IPS-11a (cell line): ENCODE data around the gene AMIGO2.

Experiments used
- H3K4me3 ChIP-seq: one replicate; pipeline ENCODE4 v1.5.1; 2013; ENCODE audit warnings: low read depth, low read length, control low read depth

Gene AMIGO2

DNA sequence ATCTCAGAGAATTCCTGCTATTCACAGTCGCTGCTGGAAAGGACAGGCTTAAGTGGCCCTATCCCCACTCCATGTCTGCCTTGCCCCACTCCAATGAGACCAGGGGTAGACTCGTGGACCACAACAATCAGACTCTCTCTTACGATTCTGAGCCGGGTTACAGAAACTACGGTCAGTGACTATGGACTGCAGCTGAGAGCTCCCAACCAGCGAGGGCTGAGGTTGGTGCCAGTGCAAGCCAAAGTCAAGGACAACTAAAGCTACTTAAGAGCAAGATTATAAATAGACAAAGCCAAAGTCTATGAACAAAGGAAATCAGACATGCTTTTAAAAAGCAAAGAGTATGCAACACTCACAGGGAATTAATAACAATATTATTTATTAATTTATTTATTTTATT, 18.3 kb upstream of the AMIGO2 start:
- no peak overlapping the region for H3K4me3 ChIP-seq

DNA sequence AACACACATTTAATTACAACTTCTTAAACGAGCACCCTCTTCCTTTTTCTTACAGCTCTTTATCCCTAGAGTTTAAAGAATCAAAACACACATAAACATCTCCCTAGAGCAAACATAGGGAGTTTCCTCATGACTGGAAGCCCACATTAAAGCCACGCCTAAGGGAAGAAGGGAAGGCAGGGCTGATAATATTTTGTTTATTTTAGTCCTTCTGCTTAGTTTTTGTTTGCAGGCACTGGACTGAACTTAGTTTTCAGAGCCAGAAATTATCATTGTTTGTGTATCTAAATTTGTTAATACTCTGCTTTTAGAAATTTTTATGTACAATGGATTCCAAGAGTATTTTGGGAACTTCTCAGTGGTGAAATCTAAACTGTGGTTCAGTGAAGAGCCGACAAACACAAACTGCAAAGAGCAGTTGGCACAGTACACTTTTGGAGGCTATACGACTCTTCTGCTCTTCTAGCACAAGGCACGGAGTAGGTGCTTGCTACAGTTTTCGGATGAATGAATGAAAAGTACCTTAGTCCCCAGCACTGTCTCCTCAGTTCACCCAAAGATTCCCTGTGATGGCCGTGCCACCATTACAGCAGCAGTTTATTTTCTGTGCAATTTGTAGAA, 17.6 kb upstream of the AMIGO2 start:
- no peak overlapping the region for H3K4me3 ChIP-seq

DNA sequence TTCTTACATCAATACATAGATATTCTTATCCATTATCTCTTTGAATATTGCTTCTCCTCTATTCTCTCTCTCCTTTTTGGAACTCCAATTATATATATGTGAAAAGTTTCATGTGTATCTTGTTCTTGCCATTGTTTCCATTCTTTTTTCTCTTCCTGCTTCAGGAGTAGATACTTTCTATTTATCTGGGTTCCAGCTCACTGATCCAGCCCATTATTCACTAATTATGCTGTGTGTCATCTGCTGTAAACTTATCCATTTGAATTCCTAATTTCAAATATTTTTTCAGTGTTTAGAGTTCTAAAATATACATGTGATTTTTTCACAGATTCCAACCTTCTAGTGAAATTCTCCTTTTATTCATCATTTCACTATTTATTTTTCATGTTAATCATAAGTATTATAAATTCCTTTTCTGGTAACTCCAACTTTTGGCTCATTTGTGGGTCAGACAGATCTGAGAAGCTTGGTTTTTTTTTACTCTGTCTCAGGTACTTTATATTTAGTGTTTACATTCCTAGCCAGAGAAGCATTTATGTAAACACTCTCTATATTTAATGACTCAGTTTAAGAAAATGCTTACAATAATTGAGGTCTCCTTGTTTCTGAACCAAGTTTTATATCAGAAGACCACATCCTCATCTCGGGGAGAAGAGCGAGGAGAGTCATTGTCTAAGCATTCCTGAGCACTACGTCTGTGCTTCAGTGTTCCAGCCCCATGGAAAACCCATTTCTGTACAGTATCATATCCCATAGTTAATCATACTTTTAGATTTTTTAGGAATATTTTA, 15.9 kb upstream of the AMIGO2 start:
- H3K4me3 ChIP-seq: no peak overlapping the region

DNA sequence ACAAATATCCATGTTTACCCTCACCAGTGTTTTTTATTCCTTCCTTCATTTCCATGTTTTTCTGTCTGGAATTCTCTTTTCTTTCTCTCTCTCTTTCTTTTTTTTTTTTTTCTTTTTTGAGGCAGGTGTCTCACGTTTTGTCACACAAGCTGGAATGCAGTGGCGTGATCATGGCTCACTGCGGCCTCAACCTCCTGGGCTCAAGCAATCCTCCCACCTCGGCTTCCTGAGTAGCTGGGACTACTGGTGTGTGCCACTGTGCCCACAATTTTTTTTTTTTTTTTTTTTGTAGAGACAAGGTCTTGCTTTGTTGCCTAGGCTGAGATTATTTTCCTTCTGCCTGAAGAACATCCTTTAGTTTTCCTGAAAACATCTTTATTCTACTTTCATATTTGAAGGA, 15.0 kb upstream of the AMIGO2 start:
- no peak overlapping the region for H3K4me3 ChIP-seq

DNA sequence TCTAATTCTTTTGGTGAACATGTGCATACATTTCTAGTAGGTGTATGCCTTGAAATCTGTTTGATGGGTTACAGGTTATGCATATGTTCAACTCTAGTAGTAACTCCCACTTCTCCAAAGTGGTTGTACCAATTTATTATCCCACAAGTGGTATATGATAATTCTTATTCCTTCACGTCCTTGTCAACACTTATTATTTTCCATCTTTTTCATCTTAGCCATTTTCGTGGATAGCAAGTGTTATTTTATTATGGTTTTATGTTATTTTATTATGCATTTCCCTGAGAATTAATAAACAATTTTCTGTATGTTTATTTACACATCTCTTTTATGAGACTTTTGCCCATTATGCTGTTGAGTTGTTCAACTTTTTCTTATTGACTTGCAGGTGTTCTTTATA, 11.2 kb upstream of the AMIGO2 start:
- H3K4me3 ChIP-seq: no peak overlapping the region

DNA sequence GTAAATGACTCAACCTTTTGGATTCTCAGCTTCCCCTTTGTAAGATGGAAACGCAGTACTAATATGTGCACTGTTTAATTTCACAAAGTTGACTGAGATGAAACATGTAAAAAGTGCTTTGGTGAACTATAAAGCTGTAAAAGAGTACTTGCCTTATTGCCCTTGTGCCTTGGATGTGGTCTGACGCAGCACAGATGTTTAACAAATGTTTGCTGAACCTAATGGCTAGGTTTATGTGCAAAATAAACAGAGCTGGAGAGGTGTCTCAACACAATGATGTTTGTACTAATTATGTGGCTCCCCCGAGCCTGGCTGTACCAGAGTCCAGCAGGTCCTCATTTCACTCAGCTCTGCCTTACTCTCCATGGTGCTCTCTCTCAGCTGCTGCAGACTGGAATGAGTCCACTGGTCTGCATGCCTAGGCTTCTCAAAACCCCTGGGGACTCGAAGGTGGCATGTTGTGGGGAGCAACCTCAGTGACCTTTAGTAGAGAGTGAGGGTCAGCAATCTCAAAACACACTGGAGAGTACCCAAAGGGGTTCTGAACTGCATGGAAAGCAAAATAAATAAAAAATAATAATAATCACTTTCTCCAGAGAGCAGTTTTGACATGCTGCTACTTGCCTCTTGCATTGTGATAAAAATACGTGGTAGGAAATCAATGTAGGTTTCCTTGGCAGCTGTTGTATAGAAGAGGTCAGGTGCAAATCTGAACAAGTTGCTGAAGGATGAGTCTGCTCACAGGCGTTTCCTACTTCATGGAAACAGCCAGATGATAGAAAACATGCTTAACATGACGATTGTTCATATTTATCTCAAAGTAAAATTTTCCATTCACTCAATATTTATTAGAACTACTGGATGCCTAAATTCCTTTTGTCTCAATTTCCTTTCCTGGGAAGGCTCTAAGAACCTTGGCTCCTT, 8.5 kb upstream of the AMIGO2 start:
- no peak overlapping the region for H3K4me3 ChIP-seq

DNA sequence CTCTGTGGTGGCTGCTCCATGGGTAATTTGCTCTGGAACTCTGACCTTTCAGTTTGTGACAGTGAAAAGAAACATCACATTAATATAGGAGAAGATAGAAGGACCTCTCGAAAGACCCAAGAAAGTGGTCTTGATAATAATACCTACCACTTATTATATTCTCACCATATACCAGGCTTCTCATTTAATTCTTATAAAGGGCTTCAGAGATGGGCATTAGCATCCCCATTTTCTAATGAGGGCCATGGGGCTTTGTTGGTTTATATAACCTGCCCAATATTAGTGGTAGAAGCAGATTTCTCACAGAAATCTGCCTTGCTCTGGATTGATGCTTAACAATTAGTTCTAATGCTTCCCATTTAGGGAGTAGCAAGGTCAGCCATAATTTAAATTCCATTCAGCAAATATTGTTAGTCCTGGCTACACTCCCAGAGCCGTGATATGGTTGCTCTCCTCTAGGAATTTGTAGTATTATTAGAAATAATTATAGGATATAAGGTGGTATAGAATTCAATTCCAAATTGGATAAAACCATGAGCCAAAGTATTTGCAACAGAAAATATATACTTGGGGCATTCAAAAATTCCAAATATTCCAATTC, 7.4 kb upstream of the AMIGO2 start:
- H3K4me3 ChIP-seq: no peak overlapping the region

DNA sequence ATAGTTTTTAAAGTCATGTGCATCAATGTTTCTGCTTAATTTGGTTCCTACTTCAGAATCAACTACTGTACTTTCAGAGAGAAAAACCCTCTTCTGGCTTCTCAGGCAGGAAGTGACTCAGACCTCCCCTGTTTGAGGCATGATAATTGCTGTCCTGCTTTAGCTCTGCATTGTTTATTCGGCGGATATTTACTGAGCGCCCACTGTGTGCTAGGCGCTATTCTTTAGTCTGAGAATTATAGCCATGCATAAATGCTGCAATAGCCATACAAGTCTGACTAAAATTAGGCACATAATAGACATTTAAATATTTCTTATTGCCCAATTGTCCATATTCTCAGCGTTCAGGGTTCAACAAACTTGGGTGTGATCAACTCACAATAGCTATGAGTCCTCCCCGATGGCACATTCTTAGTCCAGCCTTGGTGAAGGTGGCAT, 6.1 kb upstream of the AMIGO2 start:
- no peak overlapping the region for H3K4me3 ChIP-seq

- H3K4me3 ChIP-seq: no peak overlapping the region
Observed at GRCh38 chr12:47084172-47084571, 4.4 kb upstream of the AMIGO2 start.

DNA sequence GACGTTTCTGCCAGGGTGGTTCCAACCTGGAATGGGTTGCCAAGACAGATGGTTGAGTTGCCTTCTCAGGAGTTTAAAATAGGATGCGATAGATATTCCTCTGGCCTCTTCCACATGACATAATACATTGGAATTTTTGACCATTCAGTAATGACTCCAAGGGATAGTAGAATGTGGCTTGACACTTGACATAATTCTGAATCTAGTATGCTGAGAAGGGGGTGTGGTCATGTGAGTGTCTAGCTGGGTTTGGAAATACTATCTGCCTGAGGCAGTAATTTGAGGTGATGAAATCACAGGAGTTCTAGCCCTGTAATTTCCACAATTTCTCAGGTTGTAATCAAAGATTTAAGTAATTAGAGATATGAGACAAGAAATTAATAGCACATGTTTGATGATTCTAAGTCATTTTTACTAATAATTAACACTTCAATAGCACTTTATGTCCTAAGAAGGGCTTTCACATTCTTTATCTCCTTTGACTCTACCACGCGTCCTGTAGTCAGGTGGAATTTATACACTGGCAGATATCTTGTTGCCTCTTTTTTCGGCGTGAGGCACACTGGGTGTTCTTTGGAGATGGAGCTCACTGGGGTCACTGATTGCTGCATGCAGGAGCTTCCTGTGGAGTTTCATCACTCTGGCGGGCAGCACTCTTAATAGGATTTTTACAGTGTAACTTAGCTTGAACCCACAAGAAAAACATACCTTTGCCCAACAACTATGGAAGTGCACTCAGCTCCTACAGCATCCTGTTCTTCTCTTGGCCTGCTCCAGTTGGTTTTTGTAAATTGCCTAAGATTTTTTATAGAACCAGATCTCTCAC, 3.2 kb upstream of the AMIGO2 start:
- no peak overlapping the region for H3K4me3 ChIP-seq

DNA sequence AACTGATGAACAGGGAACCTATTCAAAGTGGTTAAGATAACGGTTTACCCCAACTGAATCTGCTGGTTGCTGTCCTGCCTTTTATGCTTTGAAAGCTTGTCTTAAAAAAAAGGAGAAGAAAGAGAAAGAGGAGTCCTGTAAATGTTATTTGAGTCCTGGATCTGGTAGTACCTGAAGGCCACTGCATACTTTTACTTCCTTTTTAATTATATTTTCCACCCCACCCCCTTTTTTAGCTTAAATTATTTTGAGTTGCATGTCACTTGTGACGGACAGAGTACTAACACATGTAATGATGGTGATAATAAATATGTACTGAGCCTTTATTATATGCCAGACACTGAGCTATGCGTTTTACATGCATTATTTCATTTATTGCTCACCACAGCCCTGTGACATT, 2.5 kb upstream of the AMIGO2 start:
- no peak overlapping the region for H3K4me3 ChIP-seq

DNA sequence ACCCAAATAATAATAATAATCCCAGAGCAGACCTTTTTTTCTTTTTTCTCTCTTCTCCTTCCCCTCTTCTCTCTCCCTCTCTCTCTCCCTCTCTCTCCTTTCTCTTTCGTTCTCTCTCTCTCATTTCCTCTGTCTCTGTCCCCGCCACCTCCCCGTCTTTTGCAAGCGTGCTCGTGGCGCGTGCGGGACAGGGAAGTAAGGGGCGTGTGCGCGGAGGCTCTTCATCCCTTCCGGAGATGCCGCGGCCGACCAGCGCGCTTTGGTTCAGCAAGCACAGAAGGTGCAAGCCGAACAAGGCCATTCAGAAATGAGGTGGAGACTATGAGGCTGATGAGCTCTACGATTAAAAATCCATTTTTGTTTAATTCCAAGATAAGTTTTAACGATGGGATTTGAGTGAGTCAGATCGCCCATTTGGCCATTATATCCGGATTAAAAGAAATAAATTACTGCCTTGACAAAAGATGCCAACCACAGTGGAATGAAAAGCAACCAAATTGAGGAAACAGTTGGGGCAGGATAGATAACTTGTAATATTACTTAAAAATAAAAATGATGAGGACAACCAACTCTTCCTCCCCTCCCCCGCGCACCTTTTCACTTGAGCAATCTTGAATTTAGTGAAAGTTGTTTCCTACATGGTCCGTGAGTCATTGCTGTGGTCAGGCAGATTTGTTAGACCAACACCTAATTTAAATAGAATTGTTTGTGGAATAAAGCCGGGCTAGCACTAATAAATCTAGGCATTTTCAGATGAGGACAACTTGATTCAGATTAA, 1.2 kb upstream of the AMIGO2 start:
- H3K4me3 ChIP-seq: peak overlapping the region; percentile 55

GRCh38 chr12:47079981-47080724, 394 bp upstream of the AMIGO2 start:
- H3K4me3 ChIP-seq: peak overlapping the region; percentile 55

GRCh38 chr12:47078733-47079467, 859 bp downstream of the AMIGO2 start:
- peak overlapping the region; percentile 55 for H3K4me3 ChIP-seq

GRCh38 chr12:47078086-47078395, 1.7 kb downstream of the AMIGO2 start:
- no peak overlapping the region for H3K4me3 ChIP-seq

DNA sequence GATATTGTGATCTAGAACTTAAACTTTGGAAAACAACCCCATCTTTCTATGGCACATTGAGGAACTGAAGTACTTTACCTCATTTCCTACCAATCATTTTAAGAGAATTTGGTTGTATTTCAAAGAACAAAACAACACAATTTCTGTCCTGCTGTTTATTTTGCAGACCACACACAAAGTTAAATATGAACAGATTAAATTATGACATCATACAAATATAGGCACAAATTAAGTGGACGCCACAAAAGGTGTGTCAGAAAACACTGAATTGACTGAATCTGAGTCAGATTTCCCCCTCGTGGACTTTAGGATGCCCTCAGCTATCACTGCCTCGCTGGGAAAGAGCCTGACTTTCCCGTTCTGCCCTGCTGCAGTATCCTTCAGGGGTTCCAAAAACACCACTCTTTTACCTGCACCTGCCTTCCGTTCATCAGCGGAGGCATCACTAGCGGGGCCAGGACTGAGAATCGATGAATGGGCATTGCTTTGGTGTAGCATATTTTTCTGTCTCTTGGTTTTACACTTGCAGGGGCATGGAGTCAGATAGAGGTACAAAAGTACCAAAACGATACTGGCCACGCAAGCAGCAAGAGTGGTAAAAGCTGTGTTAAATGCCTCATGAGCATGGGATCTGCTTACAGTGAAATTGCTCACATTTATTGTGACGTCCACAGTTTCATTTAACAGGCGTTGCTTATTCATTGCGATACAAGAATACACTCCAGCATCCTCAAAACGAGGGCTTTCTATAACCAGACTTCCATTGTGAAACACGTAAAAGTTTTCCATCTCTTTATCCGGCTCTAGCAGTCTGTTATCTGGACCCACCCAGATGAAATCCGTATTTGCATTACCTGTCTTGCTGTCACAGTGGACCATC, 2.3 kb downstream of the AMIGO2 start:
- H3K4me3 ChIP-seq: no peak overlapping the region
